Ectodermal cell (in vitro differentiated cells): Measurements from ENCODE around the gene ARHGAP4.

Source experiments
- H3K27ac ChIP-seq: 2 replicates; pipeline ENCODE4 v1.7.0; 2013; ENCODE audit warnings: mild to moderate bottlenecking, low read depth, low read length; ENCODE audit not compliant: insufficient read depth, poor library complexity, severe bottlenecking
- H3K27me3 ChIP-seq: 2 replicates; pipeline ENCODE4 v1.7.0; 2013; ENCODE audit warnings: mild to moderate bottlenecking, low read length; ENCODE audit not compliant: insufficient read depth, control insufficient read depth, poor library complexity, severe bottlenecking
- H3K36me3 ChIP-seq: one replicate; pipeline ENCODE4 v1.7.0; 2013; ENCODE audit warnings: low read length; ENCODE audit not compliant: control insufficient read depth, insufficient read depth
- H3K4me1 ChIP-seq: one replicate; pipeline ENCODE4 v1.7.0; 2013; ENCODE audit warnings: low read length; ENCODE audit not compliant: control insufficient read depth, insufficient read depth
- H3K4me3 ChIP-seq: 2 replicates; pipeline ENCODE4 v1.7.0; 2013; ENCODE audit warnings: low read depth, low read length, control low read depth; ENCODE audit not compliant: insufficient read depth
- H3K9me3 ChIP-seq: 2 replicates; pipeline ENCODE4 v1.7.0; 2013; ENCODE audit warnings: mild to moderate bottlenecking, low read length, moderate library complexity; ENCODE audit not compliant: control insufficient read depth
- WGBS, 2 experiments: methylation state at CpG; one replicate each; pipeline ENCODE4 v1.1.7; 2013; ENCODE audit warnings: missing lambda C conversion rate in 2 of 2; 5-methylcytosine and 5-hydroxymethylcytosine counted together

Gene ARHGAP4

GRCh38 chrX:153905481-153906095 lies 20.5 kb downstream of the ARHGAP4 start:
- H3K9me3 ChIP-seq, result no peaks in the 10 kb centered on the region
- WGBS, 2 experiments, result 95 to 97% methylated on average over 32 of the region's 32 CpGs
- no peaks in the 10 kb centered on the region for H3K4me1 ChIP-seq
- no peaks in the 10 kb centered on the region for H3K27me3 ChIP-seq
- no peak overlapping the region for H3K4me3 ChIP-seq
- H3K36me3 ChIP-seq, result no peaks in the 10 kb centered on the region
- no peak overlapping the region for H3K27ac ChIP-seq

- Histone ChIP-seq H3K27ac (no peak within 1 kb of the TSS), H3K4me1 (no peaks in the 10 kb centered on the region), H3K36me3 (no peaks in the 10 kb centered on the region), H3K9me3 (no peaks in the 10 kb centered on the region), H3K4me3 (no peak within 1 kb of the TSS), H3K27me3 (no peaks in the 10 kb centered on the region)
- 73 to 77% methylated on average over 24 to 26 of the region's 26 CpGs for WGBS, 2 experiments
Measured at GRCh38 chrX:153903991-153904957, 21.8 kb downstream of the ARHGAP4 start, which contains the start of gene AVPR2. TSS of gene AVPR2 (plus strand) at chrX:153904673. CDS start at chrX:153905146, 473 bp downstream.

GRCh38 chrX:153903238-153903980 lies 22.7 kb downstream of the ARHGAP4 start:
- Histone ChIP-seq H3K4me1 (no peaks in the 10 kb centered on the region), H3K27ac (no peak overlapping the region), H3K36me3 (no peaks in the 10 kb centered on the region), H3K4me3 (no peak overlapping the region), H3K9me3 (no peaks in the 10 kb centered on the region), H3K27me3 (no peaks in the 10 kb centered on the region)
- 83 to 86% methylated on average over 18 of the region's 18 CpGs for WGBS, 2 experiments

GRCh38 chrX:153902385-153902784 lies 23.7 kb downstream of the ARHGAP4 start:
- WGBS, 2 experiments, result 87 to 89% methylated on average over 10 of the region's 10 CpGs
- no peaks in the 10 kb centered on the region for H3K36me3 ChIP-seq
- no peak overlapping the region for H3K4me3 ChIP-seq
- no peak overlapping the region for H3K27ac ChIP-seq
- no peaks in the 10 kb centered on the region for H3K27me3 ChIP-seq
- no peaks in the 10 kb centered on the region for H3K4me1 ChIP-seq
- no peaks in the 10 kb centered on the region for H3K9me3 ChIP-seq

GRCh38 chrX:153901753-153902140 lies 24.3 kb downstream of the ARHGAP4 start:
- no peak overlapping the region for H3K27ac ChIP-seq
- no peaks in the 10 kb centered on the region for H3K27me3 ChIP-seq
- no peak overlapping the region for H3K4me3 ChIP-seq
- no peaks in the 10 kb centered on the region for H3K36me3 ChIP-seq
- WGBS, 2 experiments, result 72 to 75% methylated on average over 8 of the region's 8 CpGs
- H3K4me1 ChIP-seq, result no peaks in the 10 kb centered on the region
- H3K9me3 ChIP-seq, result no peaks in the 10 kb centered on the region

GRCh38 chrX:153900831-153901752 lies 25.0 kb downstream of the ARHGAP4 start:
- WGBS, 2 experiments, result 62 to 64% methylated on average over 26 of the region's 26 CpGs
- no peak overlapping the region for H3K27ac ChIP-seq
- no peaks in the 10 kb centered on the region for H3K9me3 ChIP-seq

GRCh38 chrX:153897899-153898298 lies 28.2 kb downstream of the ARHGAP4 start:
- Histone ChIP-seq H3K9me3 (no peaks in the 10 kb centered on the region), H3K36me3 (no peaks in the 10 kb centered on the region), H3K4me3 (no peak overlapping the region), H3K27ac (no peak overlapping the region), H3K27me3 (no peaks in the 10 kb centered on the region), H3K4me1 (no peaks in the 10 kb centered on the region)

More at GRCh38 chrX:153900831-153901752, 25.0 kb downstream of the ARHGAP4 start:
- H3K4me3 ChIP-seq, result no peak overlapping the region
- H3K4me1 ChIP-seq, result no peaks in the 10 kb centered on the region
- H3K36me3 ChIP-seq, result no peaks in the 10 kb centered on the region
- no peaks in the 10 kb centered on the region for H3K27me3 ChIP-seq

GRCh38 chrX:153889123-153889522 lies 36.9 kb downstream of the ARHGAP4 start:
- Histone ChIP-seq H3K4me3 (no peak overlapping the region), H3K9me3 (no peaks in the 10 kb centered on the region), H3K36me3 (no peaks in the 10 kb centered on the region), H3K27ac (no peak overlapping the region), H3K4me1 (peaks cover 5% of the 10 kb centered on the region), H3K27me3 (peaks cover 27% of the 10 kb centered on the region)
- 95 to 99% methylated on average over 4 to 5 of the region's 6 CpGs for WGBS, 2 experiments

- Histone ChIP-seq H3K36me3 (no peaks in the 10 kb centered on the region), H3K9me3 (no peaks in the 10 kb centered on the region), H3K27me3 (peaks cover 27% of the 10 kb centered on the region), H3K4me1 (peaks cover 13% of the 10 kb centered on the region), H3K4me3 (no peak overlapping the region), H3K27ac (no peak overlapping the region)
- 85 to 89% methylated on average over 5 to 6 of the region's 6 CpGs for WGBS, 2 experiments
Measured at GRCh38 chrX:153888344-153888743, 37.7 kb downstream of the ARHGAP4 start.
